ENCODE measurements around the gene TUBGCP3. TPM values are rescaled to one million over a fixed set of nuclear protein-coding genes. Genes with fewer than 3 reads are reported as not detected.

The TUBGCP3 gene
- total RNA-seq, 2 donors from 2014 or later = 31.0 to 32.9 TPM

DNA sequence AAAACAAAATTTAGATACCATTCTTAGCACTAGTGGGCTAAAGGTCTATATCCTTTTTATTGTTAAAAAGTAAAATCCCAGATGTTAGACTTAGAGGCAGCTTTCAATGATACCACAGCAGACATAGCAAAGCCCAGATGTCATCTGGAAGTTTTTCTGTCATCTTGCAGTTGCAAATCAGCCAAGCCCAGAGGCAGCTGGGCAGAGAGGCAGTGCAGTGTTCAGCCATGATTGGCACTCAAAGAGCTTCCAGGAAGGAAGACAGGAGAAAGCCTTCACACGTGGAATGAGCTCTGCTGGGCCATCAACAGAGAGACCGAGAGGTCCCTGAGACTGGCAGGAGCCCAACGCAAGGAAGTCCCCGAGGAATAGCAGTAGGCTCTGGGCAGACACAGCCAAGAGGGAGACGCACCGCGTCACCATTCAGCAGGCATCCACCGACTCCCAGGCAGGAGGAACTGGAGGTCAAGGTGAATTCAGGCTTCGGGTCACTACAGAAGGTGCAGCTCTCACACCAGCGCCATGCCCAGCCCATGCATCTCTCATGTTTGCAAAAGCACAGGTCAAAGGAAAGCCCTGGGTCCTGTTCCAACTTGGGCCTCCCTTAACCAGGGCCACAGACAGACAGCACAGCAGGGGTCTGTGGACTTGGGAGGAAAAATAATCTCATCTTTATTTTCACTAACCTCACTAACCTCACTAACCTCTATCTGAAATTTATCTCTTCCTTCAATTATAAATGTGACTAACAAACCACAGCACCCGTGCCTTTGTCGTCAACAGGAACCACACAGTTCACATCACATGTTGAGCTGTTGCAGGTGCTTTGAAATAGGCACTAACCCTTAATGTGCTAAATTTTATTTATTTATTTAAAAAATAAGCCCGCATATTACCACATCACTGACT lies 54.9 kb downstream of the TUBGCP3 start:
- Histone ChIP-seq H3K36me3 (no peaks in the 10 kb centered on the region), H3K4me3 (no peak overlapping the region), H3K4me1 (ENCODE audit: control insufficient read depth in 1 of 2, low read depth in 2 of 2) (peaks cover 0 to 9% of the 10 kb centered on the region in 2 donors), H3K9me3 (no peaks in the 10 kb centered on the region), H3K27me3 (replicated peaks; ENCODE audit: insufficient read depth) (no peaks in the 10 kb centered on the region), H3K27ac (no peak overlapping the region)
- no peak for DNase-seq (ENCODE audit: low spot score)
- TF ChIP-seq, protein P1, sequence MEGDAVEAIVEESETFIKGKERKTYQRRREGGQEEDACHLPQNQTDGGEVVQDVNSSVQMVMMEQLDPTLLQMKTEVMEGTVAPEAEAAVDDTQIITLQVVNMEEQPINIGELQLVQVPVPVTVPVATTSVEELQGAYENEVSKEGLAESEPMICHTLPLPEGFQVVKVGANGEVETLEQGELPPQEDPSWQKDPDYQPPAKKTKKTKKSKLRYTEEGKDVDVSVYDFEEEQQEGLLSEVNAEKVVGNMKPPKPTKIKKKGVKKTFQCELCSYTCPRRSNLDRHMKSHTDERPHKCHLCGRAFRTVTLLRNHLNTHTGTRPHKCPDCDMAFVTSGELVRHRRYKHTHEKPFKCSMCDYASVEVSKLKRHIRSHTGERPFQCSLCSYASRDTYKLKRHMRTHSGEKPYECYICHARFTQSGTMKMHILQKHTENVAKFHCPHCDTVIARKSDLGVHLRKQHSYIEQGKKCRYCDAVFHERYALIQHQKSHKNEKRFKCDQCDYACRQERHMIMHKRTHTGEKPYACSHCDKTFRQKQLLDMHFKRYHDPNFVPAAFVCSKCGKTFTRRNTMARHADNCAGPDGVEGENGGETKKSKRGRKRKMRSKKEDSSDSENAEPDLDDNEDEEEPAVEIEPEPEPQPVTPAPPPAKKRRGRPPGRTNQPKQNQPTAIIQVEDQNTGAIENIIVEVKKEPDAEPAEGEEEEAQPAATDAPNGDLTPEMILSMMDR (IDR thresholded peaks at IDR 0.05) = no peak
- ATAC-seq (ENCODE audit: insufficient number of reproducible peaks, low FRiP score, low read depth) = no peak

- Histone ChIP-seq H3K27ac (no peak overlapping the region), H3K4me3 (no peak overlapping the region), H3K9me3 (no peaks in the 10 kb centered on the region), H3K36me3 (no peaks in the 10 kb centered on the region), H3K4me1 (ENCODE audit: control insufficient read depth in 1 of 2, low read depth in 2 of 2) (peaks cover 0 to 9% of the 10 kb centered on the region in 2 donors), H3K27me3 (replicated peaks; ENCODE audit: insufficient read depth) (no peaks in the 10 kb centered on the region)
- ATAC-seq (ENCODE audit: insufficient number of reproducible peaks, low FRiP score, low read depth) (no peak), DNase-seq (ENCODE audit: low spot score) (no peak)
- TF ChIP-seq, protein P1 (IDR thresholded peaks at IDR 0.05) = no peak
Measured at GRCh38 chr13:112531263-112531794, 56.6 kb downstream of the TUBGCP3 start.

DNA sequence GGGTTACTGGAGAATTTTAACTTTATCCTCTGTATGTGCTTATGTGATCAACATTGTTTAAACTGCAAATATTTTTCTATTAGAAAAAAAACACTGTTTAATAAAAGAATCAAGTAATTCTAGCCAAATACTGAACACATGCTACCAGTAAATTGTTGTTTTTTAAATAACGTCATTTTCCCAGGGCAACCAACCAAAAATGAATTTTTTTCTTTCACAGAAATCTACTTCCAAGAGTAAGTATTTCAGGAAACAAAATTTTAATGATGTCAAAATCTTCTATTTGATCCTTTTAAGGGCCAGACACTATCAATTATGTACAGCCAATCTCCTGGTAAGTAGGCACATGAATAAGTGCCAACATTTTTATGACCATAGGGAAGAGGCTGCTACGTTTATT lies 57.1 kb downstream of the TUBGCP3 start:
- H3K4me3 ChIP-seq = no peak overlapping the region
- peaks cover 0 to 9% of the 10 kb centered on the region in 2 donors for H3K4me1 ChIP-seq (ENCODE audit: control insufficient read depth in 1 of 2, low read depth in 2 of 2)
- H3K36me3 ChIP-seq = no peaks in the 10 kb centered on the region
- H3K27me3 ChIP-seq (replicated peaks; ENCODE audit: insufficient read depth) = no peaks in the 10 kb centered on the region
- TF ChIP-seq, protein P1 (IDR thresholded peaks at IDR 0.05) = no peak
- H3K27ac ChIP-seq = no peak overlapping the region
- H3K9me3 ChIP-seq = no peaks in the 10 kb centered on the region
- DNase-seq (ENCODE audit: low spot score) (no peak), ATAC-seq (ENCODE audit: insufficient number of reproducible peaks, low FRiP score, low read depth) (no peak)

GRCh38 chr13:112529216-112529615 lies 58.7 kb downstream of the TUBGCP3 start:
- H3K36me3 ChIP-seq = no peaks in the 10 kb centered on the region
- peaks cover 0 to 9% of the 10 kb centered on the region in 2 donors for H3K4me1 ChIP-seq (ENCODE audit: control insufficient read depth in 1 of 2, low read depth in 2 of 2)
- H3K4me3 ChIP-seq = no peak overlapping the region
- H3K27me3 ChIP-seq (replicated peaks; ENCODE audit: insufficient read depth) = no peaks in the 10 kb centered on the region
- TF ChIP-seq, protein P1 (IDR thresholded peaks at IDR 0.05) = no peak
- ATAC-seq (ENCODE audit: insufficient number of reproducible peaks, low FRiP score, low read depth) = no peak
- H3K9me3 ChIP-seq = no peaks in the 10 kb centered on the region
- H3K27ac ChIP-seq = no peak overlapping the region
- DNase-seq (ENCODE audit: low spot score) = no peak

DNA sequence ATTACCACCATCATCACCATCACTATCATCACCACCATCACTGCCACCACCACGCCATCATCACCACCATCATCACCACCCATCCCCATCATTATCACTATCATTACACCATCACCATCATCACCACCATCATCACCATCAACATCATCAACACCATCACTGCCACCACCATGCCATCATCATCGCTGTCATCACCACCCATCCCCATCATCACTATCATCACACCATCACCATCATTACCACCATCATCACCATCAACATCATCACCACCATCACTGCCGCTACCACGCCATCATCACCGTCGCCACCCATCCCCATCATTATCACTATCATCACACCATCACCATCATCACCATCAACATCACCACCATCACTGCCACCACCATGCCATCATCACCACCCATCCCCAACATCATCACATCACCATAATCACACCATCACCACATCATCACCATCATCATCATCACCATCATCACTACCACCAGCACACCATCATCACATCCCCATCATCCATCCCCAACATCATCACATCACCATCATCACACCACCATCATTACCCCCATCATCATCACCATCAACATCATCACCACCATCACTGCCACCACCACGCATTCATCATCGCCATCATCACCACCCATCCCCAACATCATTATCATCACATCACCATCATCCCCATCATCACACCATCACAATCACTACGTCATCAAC lies 61.7 kb downstream of the TUBGCP3 start:
- H3K36me3 ChIP-seq = peaks cover 3% of the 10 kb centered on the region
- TF ChIP-seq, protein P1 (IDR thresholded peaks at IDR 0.05) = no peak
- no peak overlapping the region for H3K4me3 ChIP-seq
- DNase-seq (ENCODE audit: low spot score) (no peak), ATAC-seq (ENCODE audit: insufficient number of reproducible peaks, low FRiP score, low read depth) (no peak)
- no peaks in the 10 kb centered on the region for H3K9me3 ChIP-seq
- no peak overlapping the region for H3K27ac ChIP-seq
- H3K27me3 ChIP-seq (replicated peaks; ENCODE audit: insufficient read depth) = no peaks in the 10 kb centered on the region
- peaks cover 0 to 7% of the 10 kb centered on the region in 2 donors for H3K4me1 ChIP-seq (ENCODE audit: control insufficient read depth in 1 of 2, low read depth in 2 of 2)
